EH (cell line): Measurements from ENCODE around the gene ZFHX2.

ENCODE experiments used
- DNase-seq: peaks from one replicate; pipeline ENCODE4 v3.0.0-alpha.2; 2015; ENCODE audit warnings: low read depth

The ZFHX2 gene

DNA sequence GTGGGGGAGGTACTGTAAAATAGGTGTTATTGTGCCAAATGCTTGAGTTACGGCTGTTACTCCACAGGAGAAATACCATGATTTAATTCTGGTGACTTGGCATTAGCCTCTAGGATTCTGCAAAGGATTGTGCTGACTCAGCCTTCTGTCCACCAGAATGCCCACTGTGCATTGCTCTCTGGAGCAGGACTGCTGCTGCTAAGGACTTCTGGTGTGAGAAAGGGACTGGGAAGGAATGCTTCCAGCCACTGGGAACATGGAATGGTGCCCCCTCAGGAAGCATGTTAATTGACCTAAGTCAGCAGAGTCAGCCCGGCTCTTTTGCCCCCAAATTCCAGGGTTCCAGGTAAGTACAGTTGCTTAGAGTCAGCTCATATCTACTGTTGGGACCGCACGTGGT, 32.9 kb downstream of the ZFHX2 start:
- no peak for DNase-seq

GRCh38 chr14:23517650-23518326, 33.8 kb downstream of the ZFHX2 start:
- DNase-seq, result no peak

DNA sequence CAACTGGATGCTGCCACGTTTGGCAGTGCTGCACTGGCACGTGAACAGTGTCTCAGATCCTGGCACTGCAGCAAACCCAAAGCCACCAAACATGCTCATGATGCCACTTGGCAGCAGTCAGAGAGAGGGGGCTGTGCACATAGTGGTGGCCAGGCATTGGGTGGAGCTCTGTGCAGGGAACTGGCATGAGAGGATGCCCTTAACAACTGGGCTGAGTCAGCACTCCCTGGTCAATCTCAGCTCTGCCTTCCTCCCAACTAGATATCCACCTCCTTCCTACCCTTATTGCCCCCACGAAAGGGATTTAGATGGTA, 37.0 kb downstream of the ZFHX2 start:
- no peak for DNase-seq

DNA sequence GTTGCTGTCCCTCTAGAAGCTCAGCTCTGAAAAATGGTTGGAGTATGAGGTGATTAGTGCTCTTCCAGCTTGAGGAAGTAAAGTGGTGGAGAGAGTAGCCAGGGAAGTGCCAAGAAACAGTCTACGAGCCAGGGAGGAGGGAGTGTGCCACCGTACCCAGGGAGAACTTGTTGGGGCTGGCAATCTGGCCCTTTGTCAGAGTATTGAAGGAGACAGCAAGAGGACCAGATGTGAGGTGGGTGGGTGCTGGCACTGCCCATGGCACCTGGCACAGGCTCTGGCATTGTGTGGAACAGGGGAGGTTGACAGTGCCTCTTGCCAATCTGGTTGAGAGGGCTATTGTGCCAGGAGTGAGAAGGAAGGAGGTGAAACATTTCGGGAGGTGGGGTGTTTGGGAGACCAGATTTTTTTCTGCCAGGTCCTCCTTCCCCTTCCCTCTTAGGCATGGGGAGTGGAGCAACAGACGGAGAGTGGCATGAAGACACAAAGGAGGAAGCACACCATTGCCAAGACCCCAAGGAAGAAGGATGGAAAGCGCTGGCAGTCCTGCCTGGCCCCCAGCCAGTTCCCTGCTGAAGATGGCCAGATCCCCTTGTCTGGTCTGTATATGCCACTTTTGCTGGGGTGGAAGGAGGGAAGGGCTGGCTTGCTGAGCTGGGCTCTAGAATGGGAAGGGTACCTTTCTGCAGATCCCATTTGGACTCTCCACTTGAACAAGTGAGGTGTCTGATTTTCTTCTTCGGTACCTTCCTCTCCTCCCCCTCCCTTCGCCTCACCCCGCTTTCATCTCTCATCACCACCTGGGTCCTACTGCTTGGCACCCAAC, 37.5 kb downstream of the ZFHX2 start:
- no peak for DNase-seq

DNA sequence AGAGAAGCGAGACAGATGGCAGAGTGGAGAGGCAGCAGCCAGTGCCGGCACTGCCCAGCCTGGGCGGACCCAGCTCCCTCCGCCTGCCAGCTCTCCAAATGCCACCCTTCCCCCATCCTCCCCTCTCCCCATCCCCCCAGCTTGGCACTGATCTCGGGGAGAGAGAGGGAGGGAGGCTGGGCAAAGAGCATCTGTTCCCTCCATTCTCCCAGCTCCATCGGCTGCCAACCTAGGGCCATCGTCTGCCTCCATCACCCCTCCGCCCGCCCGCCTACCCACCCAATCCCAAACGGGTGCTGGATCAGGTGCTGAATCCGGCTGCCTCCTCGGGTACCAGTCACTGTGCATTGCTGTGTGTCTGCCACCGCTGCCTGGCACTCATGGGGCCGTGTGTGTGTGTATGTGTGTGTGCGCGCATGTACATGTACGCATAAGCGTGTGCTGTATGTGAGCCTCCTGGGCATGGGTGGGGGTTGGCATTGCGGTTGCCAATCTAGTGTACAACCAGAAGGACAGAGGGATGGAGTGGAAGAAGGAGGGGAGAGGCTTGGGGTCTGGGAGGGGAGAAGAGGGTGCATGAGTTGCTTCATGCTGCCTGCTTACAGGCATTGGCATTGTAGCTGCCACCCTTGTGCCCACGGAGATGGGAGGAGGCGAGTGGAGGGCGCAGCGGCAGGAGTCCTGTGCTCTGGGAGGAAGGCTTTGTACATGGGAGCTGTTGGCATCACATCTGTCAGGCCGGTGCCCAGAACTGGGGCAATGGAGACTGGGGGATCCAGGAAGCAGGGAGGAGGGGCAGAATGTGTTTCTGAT, 38.4 kb downstream of the ZFHX2 start:
- DNase-seq, result no peak

DNA sequence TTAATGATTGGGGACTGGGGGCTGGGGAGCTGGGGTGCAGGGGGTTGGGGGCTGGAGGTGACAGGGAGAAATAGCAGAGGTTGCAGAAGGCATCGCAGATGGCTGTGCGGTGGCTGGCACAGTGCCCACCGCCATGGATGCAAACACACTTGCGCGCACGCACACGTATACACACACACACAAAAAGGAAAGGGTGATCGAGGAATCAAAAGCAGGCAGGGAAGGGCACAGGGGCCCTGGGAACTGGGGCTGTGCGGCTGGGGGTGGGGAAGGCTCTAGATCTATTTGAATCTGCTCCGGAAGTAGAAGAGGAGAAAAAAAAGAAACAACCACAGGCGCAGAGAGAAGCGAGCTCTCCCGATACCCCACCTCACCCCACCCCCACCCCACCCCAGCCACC, 39.4 kb downstream of the ZFHX2 start:
- DNase-seq, result no peak

DNA sequence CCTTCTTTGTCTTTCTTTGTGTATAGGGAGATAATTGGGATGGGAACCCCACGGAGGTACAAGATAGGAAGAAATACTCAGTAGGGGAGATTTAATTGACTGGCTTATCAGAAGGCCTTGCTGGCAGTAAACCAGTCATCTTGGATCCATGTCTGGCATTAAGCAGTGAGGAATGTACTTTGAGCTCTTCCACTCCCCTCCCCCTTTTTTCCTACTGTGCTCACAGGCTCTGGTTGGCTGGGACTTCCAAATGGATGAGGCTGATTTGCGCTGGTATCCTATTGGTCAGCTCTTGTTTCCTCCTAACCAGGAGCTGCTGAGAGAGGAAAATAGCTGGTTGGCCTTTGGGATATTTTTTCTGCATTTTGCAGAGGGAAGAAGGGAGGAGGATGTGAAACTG, 57.3 kb downstream of the ZFHX2 start:
- peak; percentile 73 for DNase-seq

GRCh38 chr14:23492618-23493272, 58.8 kb downstream of the ZFHX2 start:
- no peak for DNase-seq

- DNase-seq, result no peak
These were observed 64.3 kb downstream of the ZFHX2 start for GRCh38 chr14:23487216-23487615.

GRCh38 chr14:23486036-23486435, 65.5 kb downstream of the ZFHX2 start:
- DNase-seq, result no peak

DNA sequence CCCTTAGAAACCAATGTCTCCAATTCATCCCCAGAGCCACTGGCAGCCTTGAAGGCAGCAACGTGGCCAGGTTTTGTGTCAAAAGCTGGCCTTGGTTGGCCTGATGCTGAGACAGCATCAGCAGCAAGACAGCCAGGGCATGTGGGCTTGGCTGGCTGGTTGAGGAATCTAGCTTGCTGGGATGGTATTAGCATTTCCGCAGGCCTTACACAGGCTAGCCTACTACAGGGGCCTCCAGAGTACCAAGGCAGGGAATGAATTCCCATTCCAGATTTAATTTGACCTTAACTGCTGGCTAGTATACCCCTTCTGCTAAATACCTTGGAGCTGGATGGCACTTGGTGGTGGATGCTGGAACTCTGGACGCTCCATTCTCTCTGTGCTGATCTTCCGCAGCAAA, 66.2 kb downstream of the ZFHX2 start:
- no peak for DNase-seq

DNA sequence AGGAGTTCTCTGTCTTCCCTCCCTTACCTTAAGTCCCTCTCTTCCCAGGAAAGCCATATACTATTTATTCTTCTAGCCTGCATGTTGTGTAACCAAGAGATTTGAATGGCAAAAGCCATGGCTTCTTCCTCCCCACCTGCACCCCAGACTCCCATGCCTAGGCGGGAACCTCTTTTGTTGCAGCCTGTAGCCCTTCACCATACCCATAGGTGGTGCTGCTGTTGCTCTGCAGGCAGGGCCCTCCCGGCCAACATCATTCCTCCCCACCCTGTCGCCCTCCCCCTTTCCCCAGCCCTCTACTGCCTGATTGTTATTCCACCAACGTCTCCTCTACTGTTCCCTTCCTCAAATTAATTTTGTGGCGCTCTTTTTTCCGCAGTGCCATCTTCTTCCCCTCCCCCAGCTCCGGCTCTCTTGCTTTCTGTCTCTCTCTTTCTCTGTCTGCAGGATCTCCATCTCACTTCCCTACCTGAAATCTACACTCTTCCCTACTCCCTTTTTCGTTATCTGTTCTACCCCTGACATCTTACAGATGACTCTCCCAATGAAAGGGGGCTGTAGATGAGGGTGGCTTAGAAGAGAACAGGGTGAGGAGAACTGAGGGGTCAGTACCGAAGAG, 68.2 kb downstream of the ZFHX2 start:
- peak; percentile 28 for DNase-seq

- DNase-seq, result no peak
These were observed 68.8 kb downstream of the ZFHX2 start for GRCh38 chr14:23482823-23483148.

DNA sequence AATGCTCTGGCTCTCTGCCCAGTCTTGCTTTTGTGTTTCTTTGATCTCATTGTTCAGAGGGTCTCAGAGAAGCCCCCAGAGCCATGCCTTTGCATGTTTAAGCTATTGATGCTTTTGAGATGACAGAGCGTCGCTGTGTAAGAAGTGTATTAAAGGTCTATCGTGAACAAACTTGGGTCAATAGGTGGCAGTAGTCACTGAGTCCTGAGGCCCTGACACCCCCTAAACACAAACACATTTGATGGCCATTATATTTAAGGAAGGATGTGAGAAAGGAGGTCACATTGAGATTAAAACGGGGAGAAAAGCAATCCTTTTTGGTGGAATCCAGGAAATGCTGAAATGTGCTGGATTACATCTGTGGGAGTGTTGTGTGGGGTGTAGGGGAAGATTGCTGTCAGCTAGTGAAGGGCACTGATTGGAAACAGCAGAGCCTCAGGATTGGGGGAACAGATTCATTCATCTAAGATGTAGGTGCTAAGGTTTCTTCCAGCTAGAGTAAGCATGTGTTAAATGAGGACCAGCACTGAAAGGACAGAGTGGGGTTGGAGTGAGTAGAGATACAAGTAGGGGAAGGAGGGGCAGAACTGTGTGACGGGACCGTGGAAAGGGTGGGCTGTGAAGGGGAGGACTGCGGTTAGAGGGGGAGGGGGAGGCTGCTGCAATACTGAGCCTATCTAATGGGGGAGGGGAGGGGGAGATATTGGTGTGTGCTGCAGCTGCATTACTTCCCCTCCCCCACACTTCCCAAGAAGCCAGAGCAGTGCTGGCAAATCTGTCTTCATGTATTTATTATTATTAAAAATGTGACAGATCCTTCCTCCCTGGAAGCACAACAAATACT, 69.4 kb downstream of the ZFHX2 start:
- DNase-seq, result no peak

DNA sequence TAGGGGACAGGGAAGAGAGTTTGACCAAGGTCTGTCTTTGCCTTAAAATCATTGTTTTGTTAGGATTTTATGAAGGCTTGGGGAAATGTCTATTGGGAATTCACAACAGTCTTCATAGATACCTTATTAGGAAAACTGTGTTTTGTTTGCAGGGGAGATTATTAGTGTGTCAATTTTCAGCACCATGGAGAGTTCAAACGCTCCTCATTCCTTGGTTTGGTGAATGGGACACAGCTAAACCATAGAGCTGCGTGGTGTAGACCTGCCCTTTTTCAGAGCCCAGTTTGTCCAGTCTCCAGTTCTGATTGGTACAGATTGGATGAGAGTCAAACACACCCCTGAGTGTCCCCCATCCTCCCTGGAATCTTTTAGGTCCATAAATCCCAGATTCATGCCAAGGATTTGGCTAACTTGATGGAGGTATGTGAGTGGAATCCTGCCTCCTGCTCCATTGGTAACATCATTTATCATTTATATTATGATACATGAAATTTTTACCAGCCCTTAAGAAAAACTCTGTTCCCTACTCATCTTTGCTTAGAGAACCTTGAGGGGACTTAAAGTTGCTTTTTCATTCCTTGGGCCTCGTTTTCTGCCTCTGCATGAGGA, 70.1 kb downstream of the ZFHX2 start:
- peak; percentile 40 for DNase-seq

DNA sequence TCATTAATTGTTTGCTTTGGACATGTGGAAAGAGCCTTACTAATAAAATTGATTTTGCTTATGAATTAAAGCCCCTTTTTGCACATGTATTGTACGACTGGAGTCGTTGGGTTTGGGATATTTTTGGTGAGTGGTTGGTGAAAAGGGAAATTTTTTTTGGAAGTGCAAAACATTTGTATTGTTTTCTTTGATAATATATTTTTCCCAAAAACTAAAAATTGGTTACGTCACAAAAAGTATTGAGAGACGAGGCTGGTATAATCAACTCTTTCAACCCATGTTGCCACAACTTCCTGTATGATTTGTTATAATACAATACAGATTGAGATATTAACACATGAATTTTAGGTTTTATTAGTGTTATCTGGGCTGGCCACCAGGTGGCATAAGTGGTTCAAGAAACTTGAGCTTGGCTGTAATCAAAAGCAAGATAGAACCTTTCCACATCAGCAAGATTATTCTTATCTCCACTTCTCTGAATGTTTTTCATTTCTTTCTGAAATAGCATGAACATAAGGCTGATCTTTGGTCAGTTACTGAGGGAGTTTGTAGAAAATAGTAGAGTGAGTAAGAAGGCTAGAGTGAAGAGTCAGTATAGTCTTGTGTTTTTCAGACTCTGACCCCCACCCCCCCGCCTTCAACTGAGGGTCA, 73.3 kb downstream of the ZFHX2 start:
- DNase-seq, result peak; percentile 71

- DNase-seq, result no peak
These were observed 80.6 kb downstream of the ZFHX2 start for GRCh38 chr14:23470947-23471346.
